HepG2 (cell line): ENCODE measurements around the gene HDDC3. TPM values are rescaled to one million over a fixed set of nuclear protein-coding genes. Genes with fewer than 3 reads are reported as not detected.

Source experiments
- ATAC-seq: fragments of 200-7000 bp; cut with Tn5 transposase; 3 replicates; pipeline ENCODE4 v1.9.1; 2020; ENCODE audit warnings: mild to moderate bottlenecking, moderate library complexity
- BruUV-seq: library from RNA; stranded (reverse); fragments of 400-500 nt; replicated peaks from 2 replicates; lab custom pipeline; 2021; lab: Mats Ljungman, UMichigan
- CTCF ChIA-PET: fragments of 300-600 bp; formaldehyde crosslinking; extraction: SDS; loops from one replicate; lab custom pipeline; 2021; ENCODE audit warnings: low total read pairs, inconsistent platforms, low intra/inter-chr PET ratio; lab: Yijun Ruan, JAX
- POLR2A ChIA-PET: fragments of 350-600 bp; sonication (Branson Sonifier 250); formaldehyde crosslinking; loops from one replicate; lab custom pipeline; 2020; ENCODE audit warnings: antibody characterized with exemption, inconsistent platforms; lab: Yijun Ruan, JAX
- DNase-seq: peaks from one replicate; pipeline ENCODE4 v3.0.0-alpha.2; 2015; ENCODE audit warnings: low spot score
- FAIRE-seq: peaks from 3 replicates; lab custom pipeline; 2011; peaks lifted over from hg19 to GRCh38; lab: Jason Lieb, UNC
- H2AFZ ChIP-seq: one replicate; pipeline ENCODE4 v1.6.1; 2011; ENCODE audit warnings: low read length, inconsistent platforms
- H3K27ac ChIP-seq: fragments of 300-600 bp; 3 replicates; pipeline ENCODE4 v1.8.0; 2011; ENCODE audit warnings: mixed run types, mild to moderate bottlenecking, mixed read lengths, low read length, inconsistent platforms; ENCODE audit not compliant: insufficient read depth; ENCODE audit errors: extremely low read length
- H3K27me3 ChIP-seq, 2 experiments: fragments of 200-600 bp in 1 of 2; 2 replicates in 1 of 2; 3 replicates in 1 of 2; pipeline versions ENCODE4 v1.6.0 to v1.8.0; 2011; ENCODE audit warnings: low read length in 2 of 2, mild to moderate bottlenecking in 2 of 2, moderate library complexity in 2 of 2, inconsistent platforms in 1 of 2; ENCODE audit not compliant: insufficient read depth in 2 of 2, control insufficient read depth in 1 of 2
- H3K36me3 ChIP-seq, 2 experiments: fragments of 200-600 bp in 1 of 2; replicated peaks in 1 of 2; 2 replicates in 1 of 2; 3 replicates in 1 of 2; pipeline versions ENCODE4 v1.5.1 to v1.8.0; 2011; ENCODE audit warnings: low read length in 2 of 2, inconsistent platforms in 1 of 2; ENCODE audit not compliant: insufficient read depth in 2 of 2, control insufficient read depth in 1 of 2
- H3K4me1 ChIP-seq: 2 replicates; pipeline ENCODE4 v1.5.1; 2012; ENCODE audit warnings: low read length, inconsistent platforms; ENCODE audit not compliant: insufficient read depth
- H3K4me2 ChIP-seq: 2 replicates; pipeline ENCODE4 v1.6.0; 2011; ENCODE audit warnings: low read depth, low read length, inconsistent platforms
- H3K4me3 ChIP-seq, 3 experiments: fragments of 200-600 bp in 1 of 3; sonication (generic), shearing (Covaris generic) in 1 of 3; replicated peaks in 1 of 3; 2 replicates each; pipeline ENCODE4 v1.5.1; 2011 to 2016; ENCODE audit warnings: low read length in 3 of 3, inconsistent platforms in 2 of 3, low read depth in 2 of 3, mild to moderate bottlenecking in 2 of 3, control low read depth in 1 of 3, mixed read lengths in 1 of 3; ENCODE audit not compliant: insufficient read depth in 1 of 3
- H3K79me2 ChIP-seq: one replicate; pipeline ENCODE4 v1.6.1; 2011; ENCODE audit warnings: low read length, inconsistent platforms; ENCODE audit not compliant: insufficient read depth
- H3K9ac ChIP-seq: 2 replicates; pipeline ENCODE4 v1.6.0; 2011; ENCODE audit warnings: mild to moderate bottlenecking, low read depth, low read length, inconsistent platforms; ENCODE audit not compliant: insufficient read depth
- H3K9me3 ChIP-seq: 2 replicates; pipeline ENCODE4 v1.5.1; 2012; ENCODE audit warnings: mild to moderate bottlenecking, low read length
- H4K20me1 ChIP-seq: 2 replicates; pipeline ENCODE4 v1.6.0; 2011; ENCODE audit warnings: inconsistent platforms, mild to moderate bottlenecking, low read length, moderate library complexity; ENCODE audit not compliant: insufficient read depth
- CBX2 ChIP-seq, 2 experiments: fragments of 200-600 bp in 1 of 2; sonication (generic); formaldehyde crosslinking in 1 of 2; IDR thresholded peaks; 2 replicates each; pipeline versions ENCODE4 v1.7.0 to v1.8.1; 2018 to 2022; ENCODE audit warnings: low read depth in 2 of 2, low read length in 1 of 2, mild to moderate bottlenecking in 1 of 2, missing genetic modification reagents in 1 of 2
- GZF1 ChIP-seq: sonication (generic); formaldehyde crosslinking; IDR thresholded peaks from 2 replicates; pipeline ENCODE4 v1.5.1; 2020; ENCODE audit warnings: mild to moderate bottlenecking, missing genetic modification reagents
- MAFK ChIP-seq, 2 experiments: IDR thresholded peaks in 1 of 2; conservative IDR thresholded peaks in 1 of 2; 2 replicates each; pipeline ENCODE4 v1.6.1; 2011; ENCODE audit warnings: improper control_type of control experiment in 2 of 2, low read length in 2 of 2
- NFE2L2 ChIP-seq: fragments of 150-350 bp; IDR thresholded peaks from 2 replicates; pipeline ENCODE4 v1.6.1; 2014; ENCODE audit warnings: low read length
- NONO ChIP-seq, 2 experiments: fragments of 450-650 bp in 1 of 2; sonication (generic) in 1 of 2; formaldehyde crosslinking in 1 of 2; IDR thresholded peaks in 1 of 2; conservative IDR thresholded peaks in 1 of 2; 2 replicates each; pipeline versions ENCODE4 v1.6.1 to v1.8.0; 2017 to 2022; ENCODE audit warnings: mild to moderate bottlenecking in 1 of 2, missing genetic modification reagents in 1 of 2, moderate library complexity in 1 of 2
- ZNF292 ChIP-seq: sonication (generic); formaldehyde crosslinking; IDR thresholded peaks from 2 replicates; pipeline ENCODE4 v1.8.1; 2022; ENCODE audit warnings: mild to moderate bottlenecking, low read depth, missing genetic modification reagents, borderline replicate concordance
- WGBS: methylation state at CpG from one replicate; pipeline ENCODE4 v1.1.6; 2017; ENCODE audit warnings: low lambda C conversion rate; 5-methylcytosine and 5-hydroxymethylcytosine counted together
- in situ Hi-C: cut with HindIII; loops from 2 replicates; pipeline ENCODE4 v1.10.0; 2017; ENCODE audit warnings: low pct_unique_long_range_greater_than_20kb; ENCODE audit not compliant: extremely low pct_ligation_motif_present
- intact Hi-C: fragments of 100-400 bp; cut with micrococcal nuclease; formaldehyde crosslinking; loops from one replicate; pipeline ENCODE4 v1.10.0; 2022; ENCODE audit not compliant: unreplicated experiment
- polyA plus RNA-seq, 8 experiments: library from polyadenylated mRNA; depleted of rRNA in 3 of 8; stranded (reverse) in 7 of 8; unstranded in 1 of 8; fragments of >200 nt; fragmentation: Illumina TruSeq in 4 of 8; extraction: Trizol in 4 of 8; gene quantifications; 2 replicates each; pipeline versions ENCODE4 v1.2.1 to v1.2.3, GENCODE V29; 2011 to 2016; ENCODE audit warnings: low read depth in 4 of 8, missing spikeins in 1 of 8, mixed read lengths in 1 of 8; ENCODE audit not compliant: insufficient read depth in 1 of 8
- total RNA-seq, 5 experiments: library from RNA; depleted of rRNA; stranded (reverse); fragments of >200 nt; fragmentation: Illumina TruSeq; extraction: Trizol; gene quantifications; 2 replicates each; pipeline ENCODE4 v1.2.3, GENCODE V29; 2016; ENCODE audit warnings: low read depth in 1 of 5

The HDDC3 gene
- total and polyA plus RNA-seq, 2 of the 13 experiments (the other 11 are each of a cell fraction or from before 2014, with no cell fraction given) = 18.7 to 28.3 TPM

DNA sequence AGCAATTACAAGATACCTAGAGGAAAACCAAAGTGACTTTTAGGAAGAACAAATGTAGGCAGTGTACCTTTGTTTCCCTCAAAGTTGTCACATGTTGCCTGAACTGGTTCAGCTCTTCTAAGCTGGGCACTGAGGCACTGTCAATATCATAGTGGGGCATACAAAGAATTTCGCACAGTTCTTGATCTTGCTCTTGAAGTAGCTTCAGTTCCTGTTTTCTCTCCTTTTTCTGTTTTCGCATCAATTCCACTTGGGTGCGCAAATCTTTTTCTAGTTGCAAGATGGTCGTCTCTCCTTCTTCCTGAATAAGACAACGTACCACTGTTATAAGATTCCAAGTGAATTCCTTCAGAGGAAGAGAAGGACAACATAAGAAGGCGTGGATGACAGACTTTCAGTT lies 49.3 kb upstream of the HDDC3 start:
- WGBS = 88% methylated on average over 6 of the region's 6 CpGs
- ChIA-PET POLR2A (no interaction called here), CTCF (no interaction called here)
- Histone ChIP-seq H4K20me1 (no peaks in the 10 kb centered on the region), H3K9me3 (no peaks in the 10 kb centered on the region), H3K36me3 (peaks cover 16 to 73% of the 10 kb centered on the region in 2 experiments), H2AFZ (no peak overlapping the region), H3K9ac (no peak overlapping the region), H3K4me3 (no peak overlapping the region), H3K27me3 (no peaks in the 10 kb centered on the region), H3K4me1 (no peaks in the 10 kb centered on the region), H3K27ac (no peak overlapping the region), H3K4me2 (no peak overlapping the region), H3K79me2 (peaks cover 22% of the 10 kb centered on the region)
- FAIRE-seq (no peak), ATAC-seq (no peak), DNase-seq (no peak)
- in situ Hi-C loops (no loop called here), intact Hi-C loops (no loop called here)
- no TSS peak for BruUV-seq
- no peak for TF ChIP-seq CBX2 (IDR thresholded peaks at IDR 0.05; ENCODE audit: low read depth, low read length)
- no peak for TF ChIP-seq CBX2 (CRISPR knock-in tag; IDR thresholded peaks at IDR 0.05; ENCODE audit: low read depth)
- no peak for TF ChIP-seq ZNF292 (CRISPR knock-in tag)
- TF ChIP-seq GZF1 (CRISPR knock-in tag) = no peak

DNA sequence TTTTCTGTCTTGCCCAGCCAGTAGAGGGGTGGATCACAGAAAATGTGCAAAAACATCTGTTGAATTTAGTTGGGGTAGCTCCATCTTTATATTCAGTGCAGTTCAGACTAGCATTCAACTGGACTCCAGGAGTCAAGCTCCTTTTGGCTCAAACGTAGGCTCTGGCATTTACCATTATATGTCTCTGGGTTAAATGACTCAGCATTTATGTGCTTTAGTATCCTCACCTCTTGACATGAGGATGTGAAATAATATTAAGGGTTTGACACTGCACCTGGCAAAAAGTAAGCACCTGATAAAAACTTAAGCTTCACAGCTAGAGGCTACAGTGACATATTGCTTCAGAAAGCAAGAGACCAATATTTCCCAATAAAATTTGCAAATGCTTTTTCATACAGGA lies 47.2 kb upstream of the HDDC3 start:
- Histone ChIP-seq H3K4me3 (no peak overlapping the region), H3K4me2 (no peak overlapping the region), H3K27ac (no peak overlapping the region), H3K9ac (no peak overlapping the region), H3K27me3 (no peaks in the 10 kb centered on the region), H3K36me3 (peaks cover 23 to 85% of the 10 kb centered on the region in 2 experiments), H3K79me2 (peaks cover 3% of the 10 kb centered on the region), H3K4me1 (no peaks in the 10 kb centered on the region), H3K9me3 (no peaks in the 10 kb centered on the region), H2AFZ (no peak overlapping the region), H4K20me1 (no peaks in the 10 kb centered on the region)
- BruUV-seq = no TSS peak
- TF ChIP-seq NFE2L2 = peak; percentile 85
- no peak for TF ChIP-seq NONO (IDR thresholded peaks at IDR 0.05)
- TF ChIP-seq NONO (CRISPR knock-in tag; conservative IDR thresholded peaks at IDR 0.05) = no peak
- peak; percentile 51 to 54; a peak in 3 of 4 replicates for TF ChIP-seq MAFK (conservative IDR thresholded peaks at IDR 0.05 in 1 of 2, IDR thresholded peaks at IDR 0.05 in 1 of 2; ENCODE audit: low read length in 2 of 2)
- intact Hi-C loops (no loop called here), in situ Hi-C loops (no loop called here)
- 100% methylated on average over 1 of the region's 1 CpG for WGBS
- ATAC-seq = no peak
- no peak for FAIRE-seq
- CTCF ChIA-PET = no interaction called here
- no peak for DNase-seq
- POLR2A ChIA-PET = no interaction called here
